GM23338 (cell line): ENCODE measurements around the gene CENPP. TPM values are rescaled to one million over a fixed set of nuclear protein-coding genes. Genes with fewer than 3 reads are reported as not detected.

Experiments used
- ATAC-seq: fragments of 200-7000 bp; cut with Tn5 transposase; 3 replicates; pipeline ENCODE4 v1.9.1; 2020
- DNase-seq: peaks from one replicate; pipeline ENCODE4 v3.0.0-alpha.2; 2015; ENCODE audit warnings: low spot score
- H2AFZ ChIP-seq: fragments of 200-600 bp; sonication (generic); 2 replicates; pipeline ENCODE4 v1.8.0; 2016; ENCODE audit warnings: antibody characterized with exemption, mild to moderate bottlenecking, moderate library complexity
- H3F3A ChIP-seq: fragments of 200-600 bp; sonication (generic); replicated peaks from 2 replicates; pipeline ENCODE4 v1.8.0; 2017; ENCODE audit warnings: antibody characterized with exemption, mixed run types, low read depth
- H3K27ac ChIP-seq: fragments of 200-600 bp; sonication (generic); 2 replicates; pipeline ENCODE4 v1.6.1; 2016; ENCODE audit warnings: low read depth
- H3K27me3 ChIP-seq: fragments of 200-600 bp; sonication (generic); 2 replicates; pipeline ENCODE4 v1.8.0; 2016; ENCODE audit warnings: mild to moderate bottlenecking, mixed run types, moderate library complexity; ENCODE audit not compliant: insufficient read depth
- H3K36me3 ChIP-seq: fragments of 200-600 bp; sonication (generic); 2 replicates; pipeline ENCODE4 v1.8.0; 2016; ENCODE audit warnings: mild to moderate bottlenecking; ENCODE audit not compliant: insufficient read depth
- H3K4me1 ChIP-seq: fragments of 200-600 bp; sonication (generic); 2 replicates; pipeline ENCODE4 v1.8.0; 2016; ENCODE audit warnings: mild to moderate bottlenecking, moderate library complexity; ENCODE audit not compliant: insufficient read depth
- H3K4me2 ChIP-seq: fragments of 200-600 bp; sonication (generic); 2 replicates; pipeline ENCODE4 v1.7.1; 2017; ENCODE audit warnings: mixed run types
- H3K4me3 ChIP-seq: fragments of 200-600 bp; sonication (generic); 2 replicates; pipeline ENCODE4 v1.6.1; 2016; ENCODE audit warnings: mixed run types
- H3K79me2 ChIP-seq: fragments of 200-600 bp; sonication (generic); replicated peaks from 2 replicates; pipeline ENCODE4 v1.8.0; 2017; ENCODE audit warnings: mild to moderate bottlenecking; ENCODE audit not compliant: insufficient read depth
- H3K9me2 ChIP-seq: fragments of 200-600 bp; sonication (generic); 2 replicates; pipeline ENCODE4 v1.8.0; 2017; ENCODE audit not compliant: insufficient read depth
- H4K20me1 ChIP-seq: fragments of 200-600 bp; sonication (generic); replicated peaks from 2 replicates; pipeline ENCODE4 v1.8.0; 2017; ENCODE audit warnings: mild to moderate bottlenecking; ENCODE audit not compliant: insufficient read depth
- H3K27ac Mint-ChIP-seq: 2 replicates; pipeline ENCODE4 v1.8.0; 2020; ENCODE audit warnings: inconsistent platforms, mild to moderate bottlenecking, moderate library complexity, mixed read lengths
- H3K27me3 Mint-ChIP-seq: 3 replicates; pipeline ENCODE4 v1.8.0; 2022; ENCODE audit warnings: low read depth, mild to moderate bottlenecking, moderate library complexity, mixed read lengths, inconsistent platforms; ENCODE audit not compliant: insufficient read depth, poor library complexity
- H3K36me3 Mint-ChIP-seq: 3 replicates; pipeline ENCODE4 v1.8.0; 2021; ENCODE audit warnings: low read depth, mild to moderate bottlenecking, inconsistent platforms, moderate library complexity, mixed read lengths
- H3K4me1 Mint-ChIP-seq: 3 replicates; pipeline ENCODE4 v1.8.0; 2020; ENCODE audit warnings: mild to moderate bottlenecking, inconsistent platforms, mixed read lengths
- H3K4me3 Mint-ChIP-seq: 3 replicates; pipeline ENCODE4 v1.8.0; 2021; ENCODE audit warnings: moderate library complexity, mild to moderate bottlenecking, inconsistent platforms, mixed read lengths
- H3K9me3 Mint-ChIP-seq: 3 replicates; pipeline ENCODE4 v1.8.0; 2020; ENCODE audit warnings: moderate library complexity, mild to moderate bottlenecking, inconsistent platforms, mixed read lengths
- CREB1 ChIP-seq: fragments of 250-450 bp; sonication (Bioruptor Pico); IDR thresholded peaks from 2 replicates; pipeline ENCODE4 v1.5.0; 2020; ENCODE audit warnings: low read depth, mild to moderate bottlenecking, moderate library complexity
- CTCF ChIP-seq, 2 experiments: fragments of 200-600 bp in 1 of 2; sonication (generic) in 1 of 2; conservative IDR thresholded peaks; 2 replicates each; pipeline versions ENCODE4 v1.5.1 to v1.6.1; 2016 to 2017; ENCODE audit warnings: antibody characterized with exemption in 2 of 2, low read depth in 2 of 2, mild to moderate bottlenecking in 2 of 2, moderate library complexity in 1 of 2
- ETS1 ChIP-seq: IDR thresholded peaks from 2 replicates; pipeline ENCODE4 v1.6.1; 2016; ENCODE audit warnings: antibody characterized with exemption
- EZH2 ChIP-seq: fragments of 200-600 bp; sonication (generic); IDR thresholded peaks from one replicate; pipeline ENCODE4 v1.8.0; 2017; ENCODE audit warnings: antibody characterized with exemption, mild to moderate bottlenecking, low read depth; ENCODE audit not compliant: unreplicated experiment
- EZH2phosphoT487 ChIP-seq: fragments of 200-600 bp; sonication (generic); IDR thresholded peaks from one replicate; pipeline ENCODE4 v1.8.1; 2018; ENCODE audit warnings: antibody characterized with exemption; ENCODE audit not compliant: unreplicated experiment
- JUNB ChIP-seq: IDR thresholded peaks from one replicate; pipeline ENCODE4 v1.6.1; 2016; ENCODE audit warnings: antibody characterized with exemption; ENCODE audit not compliant: unreplicated experiment
- NANOG ChIP-seq: IDR thresholded peaks from 2 replicates; pipeline ENCODE4 v1.6.1; 2016; ENCODE audit warnings: antibody characterized with exemption, borderline replicate concordance
- POLR2AphosphoS5 ChIP-seq: IDR thresholded peaks from 2 replicates; pipeline ENCODE4 v1.6.1; 2016; ENCODE audit warnings: antibody characterized with exemption, low read depth
- REST ChIP-seq: IDR thresholded peaks from one replicate; pipeline ENCODE4 v1.6.1; 2018; ENCODE audit warnings: antibody characterized with exemption; ENCODE audit not compliant: unreplicated experiment
- STAT1 ChIP-seq: IDR thresholded peaks from one replicate; pipeline ENCODE4 v1.6.1; 2016; ENCODE audit warnings: antibody characterized with exemption; ENCODE audit not compliant: unreplicated experiment
- ZNF114 ChIP-seq: fragments of 250-450 bp; sonication (Bioruptor Pico); IDR thresholded peaks from 2 replicates; pipeline ENCODE4 v1.5.0; 2020; ENCODE audit warnings: mild to moderate bottlenecking, moderate library complexity
- ZNF331 ChIP-seq: fragments of 250-450 bp; sonication (Bioruptor Pico); IDR thresholded peaks from 2 replicates; pipeline ENCODE4 v1.5.0; 2020; ENCODE audit warnings: low read depth, mild to moderate bottlenecking, moderate library complexity
- ZNF462 ChIP-seq: fragments of 250-450 bp; sonication (Bioruptor Pico); IDR thresholded peaks from 2 replicates; pipeline ENCODE4 v1.5.0; 2020; ENCODE audit warnings: mild to moderate bottlenecking, moderate library complexity
- polyA plus RNA-seq: library from polyadenylated mRNA; unstranded; fragments of >200 nt; fragmentation: Nextera tagmentation; extraction: Ambion mirVana; gene quantifications from 2 replicates; pipeline ENCODE4 v1.2.1, GENCODE V29; 2016
- total RNA-seq: library from RNA; depleted of rRNA; stranded (reverse); fragments of >200 nt; shearing (Covaris generic); gene quantifications from 2 replicates; pipeline ENCODE4 v1.2.3, GENCODE V29; 2014

The CENPP gene
- total and polyA plus RNA-seq, 2 experiments from 2014 or later, result 11.0 to 12.6 TPM

GRCh38 chr9:92665836-92666235 lies 340.1 kb downstream of the CENPP start:
- Mint-ChIP-seq H3K9me3 (no peaks in the 10 kb centered on the region), H3K4me3 (no peak overlapping the region), H3K27me3 (peaks cover 5% of the 10 kb centered on the region), H3K4me1 (peaks cover 30% of the 10 kb centered on the region), H3K27ac (no peak overlapping the region; the same call in 1 of the 2 replicates), H3K36me3 (peaks cover 4% of the 10 kb centered on the region; the same call in 1 of the 3 replicates)
- Histone ChIP-seq H3K4me3 (no peak overlapping the region), H3K9me2 (no peaks in the 10 kb centered on the region), H2AFZ (no peak overlapping the region), H3K36me3 (no peaks in the 10 kb centered on the region), H3K27ac (no peak overlapping the region), H3K27me3 (no peaks in the 10 kb centered on the region), H3K4me1 (peaks cover 11% of the 10 kb centered on the region; the same call in 1 of the 2 replicates), H4K20me1 (peaks cover 6% of the 10 kb centered on the region), H3K79me2 (peaks cover 85% of the 10 kb centered on the region), H3K4me2 (no peak overlapping the region), H3F3A (peaks cover 5% of the 10 kb centered on the region; the same call in 1 of the 2 replicates)
- ATAC-seq (no peak), DNase-seq (no peak)
- no peak for TF ChIP-seq ZNF114 (CRISPR knock-in tag)
- no peak for TF ChIP-seq JUNB
- no peak for TF ChIP-seq ZNF331 (CRISPR knock-in tag)
- TF ChIP-seq EZH2phosphoT487, result no peak
- no peak for TF ChIP-seq NANOG
- TF ChIP-seq REST, result no peak
- no peak for TF ChIP-seq STAT1
- no peak for TF ChIP-seq ZNF462 (CRISPR knock-in tag)
- TF ChIP-seq EZH2, result no peak
- TF ChIP-seq ETS1, result no peak
- no peak for TF ChIP-seq CREB1 (CRISPR knock-in tag)
- TF ChIP-seq CTCF (conservative IDR thresholded peaks at IDR 0.05; ENCODE audit: low read depth in 2 of 2), result no peak
- TF ChIP-seq POLR2AphosphoS5, result no peak
